ENCODE results near the gene ABHD16B.

ABHD16B gene

GRCh38 chr20:63886921-63887320 is 25.6 kb downstream of the ABHD16B start:
- no peaks in the 10 kb centered on the region for H3K79me2 ChIP-seq (ENCODE audit: insufficient read depth, low read length)
- H3K9ac ChIP-seq (ENCODE audit: low read depth, low read length, poor library complexity, severe bottlenecking) = no peak overlapping the region
- no peaks in the 10 kb centered on the region for H4K20me1 ChIP-seq (ENCODE audit: insufficient read depth, low read length, poor library complexity, severe bottlenecking)
- peaks cover 52% of the 10 kb centered on the region; the same call in 1 of the 2 replicates for H3K36me3 ChIP-seq (ENCODE audit: insufficient read depth, low read length)
- H3F3A ChIP-seq (ENCODE audit: low read depth) = no peaks in the 10 kb centered on the region
- H3K9me3 ChIP-seq (ENCODE audit: insufficient read depth, low read depth, low read length) = no peaks in the 10 kb centered on the region
- H3K4me3 ChIP-seq (ENCODE audit: low read length, poor library complexity, severe bottlenecking) = no peak overlapping the region
- H3K9me2 ChIP-seq (replicated peaks; ENCODE audit: low read depth, low read length) = no peaks in the 10 kb centered on the region
- H3K27me3 ChIP-seq (ENCODE audit: insufficient read depth, low read length, poor library complexity, severe bottlenecking) = no peaks in the 10 kb centered on the region
- H2AFZ ChIP-seq (ENCODE audit: low read length) = no peak overlapping the region
- no peak for TF ChIP-seq CTCF (conservative IDR thresholded peaks at IDR 0.05; ENCODE audit: low read length)
- TF ChIP-seq EZH2phosphoT487 (IDR thresholded peaks at IDR 0.05; ENCODE audit: borderline replicate concordance) = no peak
- no peak overlapping the region for H3K4me2 ChIP-seq (ENCODE audit: low read depth, low read length, poor library complexity, severe bottlenecking)
- H3K4me1 ChIP-seq (ENCODE audit: insufficient read depth, low read length, poor library complexity, severe bottlenecking) = peaks cover 2% of the 10 kb centered on the region

GRCh38 chr20:63889241-63890200 is 28.2 kb downstream of the ABHD16B start:
- Histone ChIP-seq H3K27me3 (ENCODE audit: insufficient read depth, low read length, poor library complexity, severe bottlenecking) (no peaks in the 10 kb centered on the region), H4K20me1 (ENCODE audit: insufficient read depth, low read length, poor library complexity, severe bottlenecking) (no peaks in the 10 kb centered on the region), H3K4me1 (ENCODE audit: insufficient read depth, low read length, poor library complexity, severe bottlenecking) (peaks cover 4% of the 10 kb centered on the region), H3K9ac (ENCODE audit: low read depth, low read length, poor library complexity, severe bottlenecking) (no peak overlapping the region), H3K9me3 (ENCODE audit: insufficient read depth, low read depth, low read length) (no peaks in the 10 kb centered on the region), H3K36me3 (ENCODE audit: insufficient read depth, low read length) (peaks cover 37% of the 10 kb centered on the region; the same call in 1 of the 2 replicates), H2AFZ (ENCODE audit: low read length) (no peak overlapping the region), H3F3A (ENCODE audit: low read depth) (peaks cover 12% of the 10 kb centered on the region; the same call in 1 of the 2 replicates), H3K4me3 (ENCODE audit: low read length, poor library complexity, severe bottlenecking) (no peak overlapping the region), H3K79me2 (ENCODE audit: insufficient read depth, low read length) (no peaks in the 10 kb centered on the region), H3K4me2 (ENCODE audit: low read depth, low read length, poor library complexity, severe bottlenecking) (no peak overlapping the region), H3K9me2 (replicated peaks; ENCODE audit: low read depth, low read length) (no peaks in the 10 kb centered on the region)
- TF ChIP-seq EZH2phosphoT487 (IDR thresholded peaks at IDR 0.05; ENCODE audit: borderline replicate concordance) (no peak), CTCF (conservative IDR thresholded peaks at IDR 0.05; ENCODE audit: low read length) (no peak)

GRCh38 chr20:63890201-63890576 is 28.9 kb downstream of the ABHD16B start:
- Histone ChIP-seq H3K9ac (ENCODE audit: low read depth, low read length, poor library complexity, severe bottlenecking) (no peak overlapping the region), H2AFZ (ENCODE audit: low read length) (no peak overlapping the region), H3K4me1 (ENCODE audit: insufficient read depth, low read length, poor library complexity, severe bottlenecking) (peaks cover 6% of the 10 kb centered on the region), H4K20me1 (ENCODE audit: insufficient read depth, low read length, poor library complexity, severe bottlenecking) (no peaks in the 10 kb centered on the region), H3K27me3 (ENCODE audit: insufficient read depth, low read length, poor library complexity, severe bottlenecking) (no peaks in the 10 kb centered on the region), H3K4me2 (ENCODE audit: low read depth, low read length, poor library complexity, severe bottlenecking) (no peak overlapping the region), H3K9me2 (replicated peaks; ENCODE audit: low read depth, low read length) (no peaks in the 10 kb centered on the region), H3K4me3 (ENCODE audit: low read length, poor library complexity, severe bottlenecking) (no peak overlapping the region), H3K9me3 (ENCODE audit: insufficient read depth, low read depth, low read length) (no peaks in the 10 kb centered on the region), H3K79me2 (ENCODE audit: insufficient read depth, low read length) (no peaks in the 10 kb centered on the region), H3F3A (ENCODE audit: low read depth) (peaks cover 12% of the 10 kb centered on the region; the same call in 1 of the 2 replicates), H3K36me3 (ENCODE audit: insufficient read depth, low read length) (peaks cover 37% of the 10 kb centered on the region; the same call in 1 of the 2 replicates)
- TF ChIP-seq CTCF (conservative IDR thresholded peaks at IDR 0.05; ENCODE audit: low read length) (no peak), EZH2phosphoT487 (IDR thresholded peaks at IDR 0.05; ENCODE audit: borderline replicate concordance) (no peak)
